Measurements from ENCODE around the gene NDUFS2.
"Not testable (repeated sequence)": the region's sequence is repeated elsewhere in the genome, so short reads cannot be mapped to it uniquely, and the experiment has no call there.

The NDUFS2 gene

DNA sequence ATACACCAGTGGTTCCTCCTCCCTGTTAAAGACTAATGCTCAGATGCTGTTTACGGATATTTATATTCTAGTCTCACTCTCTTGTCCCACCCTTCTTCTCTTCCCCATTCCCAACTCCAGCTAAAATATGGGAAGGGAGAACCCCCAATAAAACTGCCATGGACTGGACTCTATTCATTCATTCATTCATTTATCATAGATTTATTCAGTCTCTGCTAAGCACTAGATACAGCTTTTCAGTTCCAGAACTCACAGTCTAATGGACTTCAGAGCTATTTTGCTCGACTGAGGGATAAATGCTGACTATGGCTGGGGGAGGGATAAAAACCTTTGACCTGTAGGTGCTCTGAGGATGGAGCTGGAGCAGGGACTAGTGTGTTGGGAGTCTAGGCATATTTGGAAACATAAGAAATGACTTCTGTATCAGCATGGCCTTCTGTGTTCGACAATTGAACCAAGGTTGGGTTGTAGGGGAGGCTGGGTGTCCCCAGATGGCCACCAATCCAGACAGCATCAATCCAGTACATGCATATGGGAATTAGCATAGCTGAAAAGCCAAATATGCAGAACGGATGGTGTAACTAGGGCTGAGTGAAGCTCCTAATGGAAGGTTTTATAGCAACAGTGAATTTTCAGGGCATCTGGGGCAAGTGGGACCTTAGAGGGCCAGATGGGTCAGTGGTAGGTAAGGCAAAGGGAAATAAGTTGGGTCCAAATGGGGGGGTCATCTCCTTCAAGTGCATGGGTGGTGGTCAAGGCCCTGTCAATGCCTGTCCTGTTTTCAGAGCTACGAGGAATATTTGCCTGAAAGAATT lies 17.1 kb downstream of the NDUFS2 start:
- no peak for DNase-seq (ENCODE audit: low read depth in 2 of 2)

DNA sequence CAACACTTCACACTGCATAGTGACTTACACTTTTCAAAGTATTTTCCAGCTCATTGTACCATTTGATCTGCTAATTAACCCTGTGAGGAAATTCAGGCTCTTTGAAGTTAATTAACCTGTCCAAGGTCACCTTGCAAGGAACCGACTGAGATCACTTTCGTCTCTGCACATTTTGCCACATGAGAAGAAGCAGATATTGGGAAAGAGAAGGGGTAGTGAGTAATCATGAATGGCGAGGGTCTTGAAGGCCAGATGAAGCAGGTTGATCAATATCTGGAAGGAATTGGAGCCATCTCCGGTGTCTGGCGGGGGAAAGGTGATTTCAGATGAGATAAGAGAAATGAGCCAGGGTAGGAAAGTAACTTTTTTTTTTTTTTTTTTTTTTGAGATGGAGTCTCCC lies 17.8 kb downstream of the NDUFS2 start:
- DNase-seq (ENCODE audit: low read depth in 2 of 2): no peak

DNA sequence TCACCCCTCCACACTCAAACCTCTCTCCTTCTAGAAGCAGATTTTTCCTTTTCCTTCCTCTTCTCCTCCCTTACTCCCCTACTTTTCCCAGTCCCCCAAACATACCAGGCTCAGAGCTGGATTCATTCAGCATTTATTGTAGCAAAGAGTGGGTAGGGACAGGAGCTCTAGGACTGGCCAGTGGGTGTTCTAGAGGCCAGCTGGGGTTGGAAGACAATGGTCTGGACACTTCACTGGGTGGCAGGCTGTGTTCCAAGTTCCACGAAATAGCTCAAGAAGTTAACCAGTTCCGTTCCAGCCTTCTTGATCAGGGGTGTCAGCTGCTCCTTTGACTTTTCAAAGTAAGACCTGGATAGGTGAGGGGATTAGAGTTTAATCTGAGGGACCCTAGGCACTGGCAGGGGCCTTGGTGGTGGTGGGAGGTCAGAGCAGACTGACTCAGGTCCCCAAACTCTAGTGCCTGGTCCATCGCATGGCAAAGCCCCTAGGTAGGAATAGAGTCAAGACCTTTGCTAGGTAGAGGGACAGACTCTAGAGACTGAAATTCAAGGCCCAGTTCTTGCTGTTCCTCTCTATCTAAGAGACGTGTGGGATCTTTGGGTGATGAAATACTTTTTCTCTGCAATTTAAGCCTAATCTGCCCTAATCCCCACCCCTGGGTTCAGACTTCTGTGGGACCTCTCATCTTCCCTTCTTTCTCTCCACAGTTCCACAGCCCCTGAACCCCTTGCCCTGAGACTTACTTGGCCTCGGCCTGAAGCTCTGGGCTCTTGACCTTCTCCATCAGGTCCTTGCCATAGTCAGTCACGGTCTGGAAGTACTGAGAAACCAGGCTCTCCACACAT lies 20.2 kb downstream of the NDUFS2 start:
- DNase-seq (ENCODE audit: low read depth in 2 of 2): no peak

DNA sequence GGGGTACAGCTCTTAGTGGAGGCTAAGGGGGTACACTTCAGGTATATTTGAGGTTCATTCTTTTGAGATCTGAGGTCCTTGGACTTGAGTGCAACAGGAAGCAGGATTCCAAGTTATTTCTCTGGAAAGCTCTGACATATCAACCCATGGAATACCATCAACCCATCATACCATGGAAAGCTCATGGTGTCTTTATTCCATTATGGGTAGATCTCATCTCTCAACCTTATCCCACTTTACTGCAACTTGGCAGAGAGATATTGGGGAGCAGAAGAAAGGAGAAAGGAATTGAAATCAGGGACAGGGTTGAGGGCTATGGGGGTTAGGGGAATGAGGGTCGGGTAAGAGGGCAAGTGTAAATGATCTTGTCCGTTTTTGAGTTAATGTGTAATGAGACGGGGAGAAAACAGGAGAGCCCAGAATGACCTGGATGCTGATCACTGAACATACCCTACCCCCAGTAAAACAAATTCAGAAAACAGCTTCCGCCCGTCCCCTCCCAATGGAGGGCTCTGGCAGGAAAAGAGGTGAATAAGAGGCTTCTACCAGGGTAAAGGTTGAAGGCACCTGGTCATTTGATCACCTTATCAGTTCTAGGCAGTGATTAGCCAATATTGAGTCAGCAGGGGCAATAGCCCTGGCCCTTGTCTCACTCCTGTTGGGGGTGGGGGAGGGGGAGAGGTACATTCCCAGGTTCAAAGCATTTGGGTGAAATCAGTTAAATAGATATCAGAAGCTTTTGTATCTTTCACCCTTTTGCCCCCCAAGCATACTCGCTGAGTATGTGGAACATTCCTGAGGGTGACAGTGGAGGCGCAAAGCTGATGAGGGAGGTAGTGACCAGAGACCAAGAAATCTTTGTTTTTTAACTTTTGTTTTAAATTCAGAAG lies 21.9 kb downstream of the NDUFS2 start:
- no peak for DNase-seq (ENCODE audit: low read depth in 2 of 2)

DNA sequence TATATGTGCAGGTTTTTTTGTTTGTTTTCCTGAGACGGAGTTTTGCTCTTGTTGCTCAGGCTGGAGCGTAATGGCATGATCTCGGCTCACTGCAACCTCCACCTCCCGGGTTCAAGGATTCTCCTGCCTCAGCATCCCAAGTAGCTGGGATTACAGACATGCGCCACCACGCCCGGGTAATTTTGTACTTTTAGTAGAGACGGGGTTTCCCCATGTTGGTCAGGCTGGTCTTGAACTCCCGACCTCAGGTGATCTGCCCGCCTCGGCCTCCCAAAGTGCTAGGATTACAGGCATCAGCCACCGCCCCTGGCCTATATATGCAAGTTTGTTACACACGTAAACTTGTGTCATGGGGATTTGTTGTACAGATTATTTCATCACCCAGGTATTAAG lies 22.5 kb downstream of the NDUFS2 start:
- DNase-seq (ENCODE audit: low read depth in 2 of 2): not testable (repeated sequence)

DNA sequence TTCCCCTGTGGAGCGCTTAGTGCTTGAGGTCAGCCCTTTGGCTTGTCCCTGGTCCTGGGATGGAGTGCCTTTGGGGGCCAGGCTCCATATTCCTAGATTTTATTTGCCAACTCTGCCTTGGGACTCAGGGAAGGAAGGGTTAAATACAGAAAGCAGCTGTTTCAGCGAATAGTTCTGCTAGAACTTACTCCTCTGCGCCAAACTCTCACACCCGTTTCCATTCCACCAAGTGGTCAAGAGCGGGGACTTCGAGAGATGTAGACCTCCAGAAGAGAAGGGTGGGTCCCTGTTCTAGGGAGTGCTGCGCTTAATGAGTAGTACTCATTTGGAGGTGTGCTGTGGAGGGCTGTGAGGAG lies 23.0 kb downstream of the NDUFS2 start:
- no peak for DNase-seq (ENCODE audit: low read depth in 2 of 2)

DNA sequence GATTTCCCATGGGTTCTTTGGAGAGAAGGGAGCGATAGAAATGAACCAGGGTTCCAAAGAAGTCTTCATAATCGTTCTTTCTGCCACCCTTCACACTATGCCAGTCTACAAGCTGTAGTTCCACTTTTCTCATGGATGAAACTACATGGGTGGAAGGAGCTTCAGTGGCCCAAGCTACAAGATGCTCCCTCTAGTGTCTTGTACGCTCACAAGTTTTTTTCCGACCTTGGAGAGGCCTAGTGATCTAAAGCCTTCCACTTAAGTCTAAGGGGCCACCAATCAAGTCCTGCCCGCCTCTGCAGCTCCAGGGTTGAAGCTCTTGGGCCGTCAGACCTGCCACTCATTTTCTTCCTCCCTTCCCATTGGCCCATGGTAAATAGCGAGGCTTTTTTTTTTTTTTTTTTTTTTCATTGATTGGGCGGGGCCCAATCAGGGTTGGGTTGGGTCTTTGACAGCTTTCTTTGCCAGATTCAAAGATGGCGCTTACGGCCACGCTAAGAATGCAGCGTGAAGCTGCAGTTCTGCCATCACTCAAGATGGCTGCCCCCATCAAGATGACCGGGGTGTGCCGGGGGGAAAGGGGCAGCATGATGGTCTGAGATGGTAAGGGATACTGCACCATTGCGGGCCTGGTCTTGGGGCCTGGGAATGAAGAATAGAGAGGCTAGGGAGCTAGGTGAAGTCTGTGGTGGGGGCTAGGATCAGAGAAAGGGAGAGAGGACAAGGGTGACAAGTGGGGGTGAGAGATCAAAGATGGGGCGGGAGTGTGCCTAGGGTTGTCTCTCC lies 23.6 kb downstream of the NDUFS2 start, which contains the start of gene TOMM40L:
Gene TOMM40L, plus strand, starts transcription at position 527 of the 786 bp plus-strand sequence. CDS start 430 bp downstream, outside the sequence.
- DNase-seq (ENCODE audit: low read depth in 2 of 2): peak; percentile 74 to 78

DNA sequence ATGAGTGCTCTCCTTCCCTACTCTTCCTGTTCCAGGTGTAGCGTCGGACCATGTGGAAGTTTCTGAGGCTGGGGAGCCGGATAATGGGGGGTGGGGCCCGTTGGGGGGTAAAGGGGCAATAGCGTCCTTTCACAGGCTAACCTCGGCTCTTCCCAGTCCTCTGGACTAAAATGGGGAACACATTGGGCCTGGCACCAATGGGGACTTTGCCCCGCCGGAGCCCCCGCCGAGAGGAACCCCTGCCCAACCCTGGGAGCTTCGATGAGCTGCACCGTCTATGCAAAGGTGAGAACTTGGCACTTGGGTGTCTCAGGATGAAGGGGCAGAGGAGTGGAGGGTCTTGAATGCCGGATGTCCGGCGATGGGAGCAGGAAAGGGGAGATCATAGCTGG lies 24.1 kb downstream of the NDUFS2 start:
- DNase-seq (ENCODE audit: low read depth in 2 of 2): no peak

DNA sequence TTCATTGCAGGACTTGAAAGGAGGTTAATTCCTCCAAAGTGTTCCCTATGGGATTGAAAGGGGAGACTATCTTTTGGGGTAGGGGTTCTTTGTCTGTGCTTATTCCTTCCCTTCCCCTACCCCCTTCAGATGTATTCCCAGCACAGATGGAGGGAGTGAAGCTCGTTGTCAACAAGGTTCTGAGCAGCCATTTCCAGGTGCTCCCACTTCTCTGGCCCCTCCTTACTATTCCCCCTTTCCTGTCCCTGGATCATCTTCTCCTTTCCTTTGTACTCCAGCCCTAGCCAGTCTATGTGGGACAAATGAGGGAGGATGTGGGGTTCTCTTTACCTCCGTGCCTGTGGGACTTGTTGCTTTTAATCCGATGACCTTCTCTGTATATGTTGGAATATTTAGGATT lies 24.6 kb downstream of the NDUFS2 start:
- DNase-seq (ENCODE audit: low read depth in 2 of 2): no peak

DNA sequence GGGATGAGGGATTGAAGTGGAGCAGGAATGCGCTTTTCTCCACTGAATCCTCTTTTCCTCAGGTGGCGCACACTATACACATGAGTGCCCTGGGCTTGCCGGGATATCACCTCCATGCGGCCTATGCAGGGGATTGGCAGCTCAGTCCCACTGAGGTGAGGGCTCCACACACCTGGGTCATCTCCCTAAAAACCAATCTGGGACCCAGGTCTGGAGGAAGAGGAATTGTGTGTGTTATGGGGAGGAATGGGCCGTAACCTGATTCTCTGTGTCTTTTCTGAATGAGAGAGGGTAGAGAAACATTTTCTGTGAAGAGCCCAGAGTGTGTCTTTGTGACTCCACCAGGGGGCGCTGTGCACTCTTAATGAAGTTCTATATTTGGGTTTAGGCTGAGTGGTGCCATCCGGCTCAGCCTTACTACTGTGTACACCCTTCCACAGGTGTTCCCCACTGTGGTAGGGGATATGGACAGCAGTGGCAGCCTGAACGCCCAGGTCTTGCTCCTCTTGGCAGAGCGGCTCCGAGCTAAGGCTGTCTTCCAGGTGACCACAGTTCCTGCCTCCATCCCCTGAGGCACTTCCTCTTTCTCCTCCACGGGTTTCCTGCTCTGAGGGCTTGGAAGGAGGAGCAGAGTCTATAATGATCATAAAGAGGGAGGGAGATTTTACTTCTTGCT lies 25.2 kb downstream of the NDUFS2 start:
- peak; percentile 89 to 90 for DNase-seq (ENCODE audit: low read depth in 2 of 2)

DNA sequence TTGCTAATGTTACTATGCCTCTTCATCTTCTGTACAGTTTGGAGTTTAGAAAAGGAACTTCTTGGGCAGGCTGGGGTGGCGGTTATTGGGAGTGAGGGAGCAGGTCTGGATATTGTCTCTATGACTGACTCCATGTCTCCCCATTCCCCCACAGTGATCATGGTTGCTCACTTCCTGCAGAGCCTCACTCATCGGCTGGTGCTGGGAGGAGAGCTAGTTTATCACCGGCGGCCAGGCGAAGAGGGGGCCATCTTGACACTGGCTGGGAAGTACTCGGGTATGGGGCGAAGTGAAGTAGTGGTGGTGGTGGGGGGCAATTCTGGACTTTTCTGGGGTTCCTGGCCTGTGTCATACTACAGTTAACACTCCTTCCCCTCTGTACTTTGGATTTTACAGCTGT lies 25.9 kb downstream of the NDUFS2 start:
- DNase-seq (ENCODE audit: low read depth in 2 of 2): no peak

DNA sequence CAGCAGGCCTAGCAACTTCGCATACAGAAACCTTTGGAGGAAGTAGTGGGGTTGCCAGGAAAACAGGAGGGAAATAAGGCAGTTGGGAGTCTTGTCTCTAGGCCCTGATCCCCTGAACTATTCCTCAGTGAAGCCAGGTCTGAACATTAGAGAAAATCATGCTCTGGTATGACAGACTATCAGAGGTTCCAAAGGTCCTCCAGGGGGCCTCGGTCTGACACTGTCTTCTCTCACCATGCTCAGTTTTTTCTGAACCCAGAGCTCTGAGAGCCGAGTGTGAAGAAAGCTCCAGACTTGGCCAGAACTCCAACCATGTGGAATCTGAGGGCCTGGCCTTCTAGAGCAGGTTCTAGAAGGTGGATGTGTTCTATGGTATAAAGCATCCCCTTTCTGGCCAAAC lies 27.7 kb downstream of the NDUFS2 start:
- DNase-seq (ENCODE audit: low read depth in 2 of 2): no peak

DNA sequence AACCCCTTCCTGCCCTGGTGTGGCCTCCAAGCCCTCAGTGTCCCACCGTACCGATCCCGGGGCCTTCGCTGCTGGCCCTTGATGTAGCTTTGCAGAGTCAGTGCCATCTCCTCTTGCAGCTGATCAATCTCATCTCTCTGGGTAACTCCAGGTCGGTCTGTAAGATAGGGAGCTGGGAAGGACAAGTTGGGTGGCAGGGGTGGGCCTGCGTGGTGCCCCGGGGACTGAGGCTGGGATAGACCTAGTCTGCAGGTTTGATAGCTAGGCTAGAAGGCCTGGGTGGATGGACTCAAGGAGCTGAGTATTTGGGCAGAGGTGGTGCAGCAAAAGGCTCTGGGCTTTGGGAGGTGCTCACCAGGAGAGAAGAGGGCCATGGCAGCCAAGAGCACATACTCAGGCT lies 28.6 kb downstream of the NDUFS2 start:
- DNase-seq (ENCODE audit: low read depth in 2 of 2): no peak

DNA sequence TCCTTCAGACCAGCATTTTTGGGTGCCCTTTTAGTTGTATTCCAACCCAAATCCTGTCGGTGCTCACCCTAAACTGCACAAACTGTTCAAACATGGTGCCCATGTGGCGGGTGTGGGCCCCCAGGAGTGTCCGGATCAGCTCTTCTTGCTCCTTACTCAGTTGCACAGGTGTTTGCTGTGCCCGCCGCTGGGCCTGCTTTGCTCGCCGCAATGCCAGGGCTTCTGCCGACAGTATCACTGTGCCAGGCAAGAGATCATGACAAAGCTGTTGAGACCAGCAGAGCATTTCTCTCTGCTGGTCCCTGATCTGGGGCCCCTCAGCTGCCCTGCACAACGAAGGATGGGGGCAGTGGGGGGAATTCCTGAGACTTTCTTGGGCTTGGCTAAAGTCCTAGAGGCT lies 30.9 kb downstream of the NDUFS2 start:
- DNase-seq (ENCODE audit: low read depth in 2 of 2): no peak

DNA sequence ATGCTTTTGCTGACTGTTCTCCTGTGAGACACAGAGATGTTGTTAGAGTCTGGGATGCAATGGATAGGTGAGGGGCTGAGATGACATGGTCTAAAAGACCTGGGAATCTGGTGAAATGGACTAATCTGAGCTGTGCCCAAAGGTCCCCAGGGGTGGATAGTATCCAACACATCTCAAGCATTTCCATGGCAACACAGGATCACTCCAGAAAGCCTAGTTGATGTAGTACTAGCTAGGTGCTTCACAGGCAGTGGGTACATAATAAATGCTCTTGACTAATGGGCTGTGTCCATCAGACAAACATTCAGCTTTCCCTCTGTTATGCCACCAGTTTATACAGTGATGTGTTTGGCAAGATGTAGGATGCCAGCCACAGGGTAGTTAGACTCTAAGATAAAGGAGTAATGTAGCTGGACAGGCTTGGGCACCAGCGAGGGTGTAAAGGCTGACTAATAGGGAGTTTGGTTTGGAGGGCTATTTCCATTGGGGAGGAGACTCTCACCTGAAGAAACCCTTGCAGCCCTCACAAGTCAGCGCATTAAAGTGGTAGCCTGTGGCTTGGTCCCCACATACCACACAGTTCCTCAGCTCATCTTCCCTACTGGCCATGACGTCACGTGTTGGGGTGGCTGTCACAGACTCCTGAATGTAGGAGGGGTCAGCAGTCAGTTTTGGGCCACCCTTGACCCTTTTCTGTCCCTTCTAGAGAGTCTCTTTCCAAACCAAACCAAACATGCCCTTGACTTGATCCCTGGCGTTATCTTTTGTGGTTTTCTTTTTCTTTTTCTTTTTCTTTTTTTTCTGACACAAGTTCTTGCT lies 34.0 kb downstream of the NDUFS2 start:
- DNase-seq (ENCODE audit: low read depth in 2 of 2): no peak

DNA sequence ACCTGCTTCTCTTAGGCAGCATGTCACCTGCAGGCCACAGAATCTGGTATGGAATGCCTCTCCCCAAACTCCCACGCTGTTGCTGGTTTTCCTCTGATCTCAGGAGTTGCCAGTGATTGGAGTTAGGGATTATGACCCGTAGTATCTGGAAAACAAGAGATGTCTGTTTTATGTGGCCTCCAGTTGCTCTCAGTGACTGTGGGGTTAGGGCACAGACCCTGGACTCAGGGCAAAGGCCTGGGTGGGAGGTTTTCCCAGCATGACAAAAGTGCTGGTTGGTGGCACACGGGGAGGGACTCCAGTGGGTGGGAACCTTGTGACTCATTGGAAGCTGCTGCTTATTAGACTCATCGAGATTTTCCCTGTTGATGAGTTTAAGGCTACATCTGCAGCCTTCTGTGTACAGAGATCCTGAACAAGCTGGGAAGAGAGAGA lies 35.9 kb downstream of the NDUFS2 start, which contains the start of gene NR1I3:
Gene NR1I3, minus strand, starts transcription at position 165 of the 435 bp plus-strand sequence. CDS start 1,638 bp downstream, outside the sequence.
- no peak for DNase-seq (ENCODE audit: low read depth in 2 of 2)

DNA sequence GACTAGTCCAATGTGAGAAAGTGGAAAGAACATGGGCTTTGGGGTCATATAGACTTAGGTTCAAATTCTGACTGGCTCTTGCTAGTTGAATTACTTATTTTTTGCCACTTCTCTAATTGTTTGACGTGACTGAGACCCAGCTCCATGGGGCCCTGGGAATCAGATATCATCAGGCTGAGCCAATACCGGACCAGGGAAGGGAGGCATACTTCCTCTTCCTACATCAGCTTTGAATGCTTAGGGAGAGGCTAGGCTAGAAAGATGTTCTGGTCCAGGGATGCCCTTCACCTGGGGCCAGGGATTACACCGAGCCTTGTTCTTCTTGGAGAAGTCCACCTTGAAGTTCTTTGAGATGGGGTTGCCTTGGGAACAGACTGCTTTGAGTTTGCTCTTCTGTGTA lies 39.5 kb downstream of the NDUFS2 start:
- DNase-seq (ENCODE audit: low read depth in 2 of 2): no peak

DNA sequence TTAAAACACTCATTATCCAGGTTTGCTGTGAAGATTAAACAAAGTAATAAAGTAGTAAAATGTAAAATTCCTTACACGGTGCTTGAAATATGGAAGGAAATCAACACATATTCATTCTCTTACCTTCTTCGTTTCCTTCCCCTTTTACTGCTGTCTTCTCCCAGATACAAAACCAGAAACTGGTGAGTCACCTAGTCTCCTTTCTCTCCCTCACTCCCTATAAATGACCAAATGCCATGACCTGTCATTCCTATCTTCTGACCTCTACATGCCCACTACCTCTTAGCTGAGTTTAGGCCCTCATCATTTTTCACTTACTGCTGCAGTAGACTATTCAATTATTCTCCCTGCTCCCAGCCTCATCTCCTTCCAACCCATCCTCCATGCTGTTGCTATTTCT lies 40.1 kb downstream of the NDUFS2 start:
- no peak for DNase-seq (ENCODE audit: low read depth in 2 of 2)

DNA sequence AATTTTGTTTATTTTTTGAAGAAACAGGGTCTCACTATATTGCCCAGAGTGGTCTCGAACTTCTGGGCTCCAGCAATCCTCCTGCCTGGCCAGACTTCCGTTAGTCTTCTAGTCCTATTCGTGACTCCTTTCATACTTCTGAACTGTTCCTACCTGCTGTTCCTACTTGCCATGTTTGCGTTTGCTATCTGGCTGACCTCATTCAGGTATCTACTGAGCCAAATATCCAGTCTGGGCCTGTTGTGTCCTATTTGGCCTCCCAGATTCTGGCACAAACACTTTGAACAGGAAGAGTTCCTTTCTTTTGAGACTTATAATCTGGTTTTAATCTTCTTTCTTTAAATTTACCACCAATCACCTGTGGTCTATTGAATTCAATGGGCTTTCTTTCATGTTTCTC lies 42.7 kb downstream of the NDUFS2 start:
- no peak for DNase-seq (ENCODE audit: low read depth in 2 of 2)

DNA sequence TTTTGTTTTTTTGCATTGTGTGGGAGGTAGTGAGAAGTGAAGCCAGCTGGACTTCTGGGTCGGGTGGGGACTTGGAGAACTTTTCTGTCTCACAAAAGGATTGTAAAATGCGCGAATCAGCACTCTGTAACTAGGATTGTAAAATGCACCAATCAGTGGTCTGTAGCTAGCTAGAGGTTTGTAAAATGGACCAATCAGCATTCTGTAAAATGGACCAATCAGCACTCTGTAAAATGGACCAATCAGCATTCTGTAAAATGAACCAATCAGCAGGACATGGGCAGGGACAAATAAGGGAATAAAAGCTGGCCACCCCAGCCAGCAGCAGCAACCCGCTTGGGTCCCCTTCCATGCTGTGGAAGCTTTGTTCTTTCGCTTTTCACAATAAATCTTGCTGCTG lies 47.9 kb downstream of the NDUFS2 start:
- DNase-seq (ENCODE audit: low read depth in 2 of 2): not testable (repeated sequence)
